ENCODE data around the gene SPAAR.

DNA sequence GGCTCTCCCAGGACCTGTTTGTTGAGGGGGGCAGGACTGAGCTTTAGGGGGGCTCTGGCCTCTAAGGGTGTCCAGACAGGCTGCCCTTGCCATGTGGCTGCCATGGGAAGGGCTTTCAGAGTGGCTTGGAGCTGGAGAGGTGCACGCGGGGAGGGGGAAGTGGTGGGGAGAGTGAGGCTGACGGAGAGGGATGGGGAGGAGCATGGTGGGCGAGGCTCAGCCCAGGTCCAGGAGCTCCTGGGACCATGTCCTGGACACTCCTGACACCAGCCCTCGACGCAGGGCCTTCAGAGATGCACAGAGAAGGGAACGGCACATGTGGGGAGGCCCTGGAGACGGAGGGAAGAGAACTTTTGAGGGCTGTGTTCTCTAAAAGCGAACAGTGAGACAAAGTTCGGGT is 2.4 kb downstream of the SPAAR start:
- TF ChIP-seq, protein P1, sequence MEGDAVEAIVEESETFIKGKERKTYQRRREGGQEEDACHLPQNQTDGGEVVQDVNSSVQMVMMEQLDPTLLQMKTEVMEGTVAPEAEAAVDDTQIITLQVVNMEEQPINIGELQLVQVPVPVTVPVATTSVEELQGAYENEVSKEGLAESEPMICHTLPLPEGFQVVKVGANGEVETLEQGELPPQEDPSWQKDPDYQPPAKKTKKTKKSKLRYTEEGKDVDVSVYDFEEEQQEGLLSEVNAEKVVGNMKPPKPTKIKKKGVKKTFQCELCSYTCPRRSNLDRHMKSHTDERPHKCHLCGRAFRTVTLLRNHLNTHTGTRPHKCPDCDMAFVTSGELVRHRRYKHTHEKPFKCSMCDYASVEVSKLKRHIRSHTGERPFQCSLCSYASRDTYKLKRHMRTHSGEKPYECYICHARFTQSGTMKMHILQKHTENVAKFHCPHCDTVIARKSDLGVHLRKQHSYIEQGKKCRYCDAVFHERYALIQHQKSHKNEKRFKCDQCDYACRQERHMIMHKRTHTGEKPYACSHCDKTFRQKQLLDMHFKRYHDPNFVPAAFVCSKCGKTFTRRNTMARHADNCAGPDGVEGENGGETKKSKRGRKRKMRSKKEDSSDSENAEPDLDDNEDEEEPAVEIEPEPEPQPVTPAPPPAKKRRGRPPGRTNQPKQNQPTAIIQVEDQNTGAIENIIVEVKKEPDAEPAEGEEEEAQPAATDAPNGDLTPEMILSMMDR (IDR thresholded peaks at IDR 0.05; ENCODE audit: insufficient read depth, low read depth, low read length): no peak
- no peak for TF ChIP-seq EZH2 (IDR thresholded peaks at IDR 0.05; ENCODE audit: insufficient read depth, low read length)
